K562 (cell line): Measurements from ENCODE around the gene MPIG6B. TPM values are rescaled to one million over a fixed set of nuclear protein-coding genes. Genes with fewer than 3 reads are reported as not detected.

Source experiments
- CTBP1 ChIP-seq: fragments of 450-650 bp; IDR thresholded peaks from 2 replicates; pipeline ENCODE4 v1.6.1; 2016; ENCODE audit warnings: borderline replicate concordance
- LCOR ChIP-seq: sonication (generic); formaldehyde crosslinking; IDR thresholded peaks from 2 replicates; pipeline ENCODE4 v1.8.0; 2022; ENCODE audit warnings: mild to moderate bottlenecking, missing genetic modification reagents
- NCOA2 ChIP-seq, 2 experiments: fragments of 450-650 bp; IDR thresholded peaks; 2 replicates each; pipeline ENCODE4 v1.6.1; 2018; ENCODE audit warnings: mild to moderate bottlenecking in 2 of 2, moderate library complexity in 1 of 2; ENCODE audit not compliant: partially characterized antibody in 2 of 2
- NFIC ChIP-seq: fragments of 450-650 bp; IDR thresholded peaks from 2 replicates; pipeline ENCODE4 v1.6.1; 2017; ENCODE audit warnings: mild to moderate bottlenecking, inconsistent platforms
- POU5F1 ChIP-seq: fragments of 150-350 bp; IDR thresholded peaks from 2 replicates; pipeline ENCODE4 v1.6.1; 2014; ENCODE audit warnings: borderline replicate concordance, low read length, low read depth, mild to moderate bottlenecking; ENCODE audit not compliant: partially characterized antibody
- SAP30 ChIP-seq: fragments of 200-600 bp; sonication (generic); IDR thresholded peaks from 2 replicates; pipeline ENCODE4 v1.6.1; 2012; ENCODE audit warnings: borderline replicate concordance, low read depth, mild to moderate bottlenecking, moderate library complexity, low read length, control low read depth, inconsistent platforms; ENCODE audit not compliant: insufficient read depth, poor library complexity, severe bottlenecking
- TGIF2 ChIP-seq: sonication (generic); formaldehyde crosslinking; IDR thresholded peaks from 2 replicates; pipeline ENCODE4 v1.8.1; 2022; ENCODE audit warnings: mild to moderate bottlenecking, missing genetic modification reagents, moderate library complexity
- ZNF224 ChIP-seq: sonication (generic); formaldehyde crosslinking; IDR thresholded peaks from 2 replicates; pipeline ENCODE4 v1.8.0; 2022; ENCODE audit warnings: mild to moderate bottlenecking, missing genetic modification reagents
- ZNF507 ChIP-seq: conservative IDR thresholded peaks from 2 replicates; pipeline ENCODE4 v1.6.1; 2017; ENCODE audit warnings: missing genetic modification characterization, missing compliant biosample characterization
- ZNF696 ChIP-seq: fragments of 250-450 bp; sonication (Bioruptor Pico); conservative IDR thresholded peaks from 2 replicates; pipeline ENCODE4 v1.4.0; 2020; ENCODE audit warnings: mild to moderate bottlenecking, moderate library complexity
- polyA plus RNA-seq, 8 experiments: library from polyadenylated mRNA; depleted of rRNA in 4 of 8; stranded (reverse) in 5 of 8; unstranded in 3 of 8; fragments of >200 nt; fragmentation: Nextera tagmentation in 2 of 8; fragmentation: Illumina TruSeq in 1 of 8; extraction: Ambion mirVana in 2 of 8; extraction: Trizol in 1 of 8; gene quantifications; 2 replicates each; pipeline versions ENCODE4 v1.2.1 to v1.2.3, GENCODE V29; 2011 to 2014; ENCODE audit warnings: inconsistent platforms in 1 of 8, missing spikeins in 1 of 8
- total RNA-seq, 7 experiments: library from RNA; depleted of rRNA in 6 of 7; stranded (reverse); fragments of >200 nt in 6 of 7; fragmentation: Illumina TruSeq in 2 of 7; extraction: Trizol in 2 of 7; gene quantifications; 2 replicates each; pipeline versions ENCODE4 v1.2.1 to v1.2.3, GENCODE V29; 2011 to 2021; ENCODE audit warnings: low replicate concordance in 1 of 7
- TF ChIP-seq, protein P1 (sequence below): sonication (generic); formaldehyde crosslinking; IDR thresholded peaks from 2 replicates; pipeline ENCODE4 v1.8.1; 2023; ENCODE audit warnings: mild to moderate bottlenecking, missing genetic modification reagents
- TF ChIP-seq, protein P2 (sequence below): fragments of 450-650 bp; formaldehyde crosslinking; IDR thresholded peaks from 2 replicates; pipeline ENCODE4 v1.4.0; 2022; ENCODE audit warnings: missing genetic modification characterization
- TF ChIP-seq, protein P3 (sequence below): fragments of 450-650 bp; IDR thresholded peaks from 2 replicates; pipeline ENCODE4 v1.7.0; 2016; ENCODE audit warnings: borderline replicate concordance
- TF ChIP-seq, protein P4 (sequence below), 2 experiments: fragments of 450-650 bp in 1 of 2; IDR thresholded peaks; 2 replicates each; pipeline ENCODE4 v1.6.1; 2011 to 2017; ENCODE audit warnings: low read depth in 2 of 2, antibody characterized with exemption in 1 of 2, borderline replicate concordance in 1 of 2, low read length in 1 of 2, mild to moderate bottlenecking in 1 of 2, mixed read lengths in 1 of 2; ENCODE audit not compliant: control insufficient read depth in 1 of 2
- TF ChIP-seq, protein P5 (sequence below): fragments of 450-650 bp; IDR thresholded peaks from 2 replicates; pipeline ENCODE4 v1.6.1; 2014; ENCODE audit warnings: low read depth, mild to moderate bottlenecking, moderate library complexity, borderline replicate concordance

The MPIG6B gene
- total and polyA plus RNA-seq, 9 of the 15 experiments (the other 6 are each of a cell fraction or from before 2014, with no cell fraction given), result 0.11 to 1.2 (median 0.28) TPM; not detected in 1

DNA sequence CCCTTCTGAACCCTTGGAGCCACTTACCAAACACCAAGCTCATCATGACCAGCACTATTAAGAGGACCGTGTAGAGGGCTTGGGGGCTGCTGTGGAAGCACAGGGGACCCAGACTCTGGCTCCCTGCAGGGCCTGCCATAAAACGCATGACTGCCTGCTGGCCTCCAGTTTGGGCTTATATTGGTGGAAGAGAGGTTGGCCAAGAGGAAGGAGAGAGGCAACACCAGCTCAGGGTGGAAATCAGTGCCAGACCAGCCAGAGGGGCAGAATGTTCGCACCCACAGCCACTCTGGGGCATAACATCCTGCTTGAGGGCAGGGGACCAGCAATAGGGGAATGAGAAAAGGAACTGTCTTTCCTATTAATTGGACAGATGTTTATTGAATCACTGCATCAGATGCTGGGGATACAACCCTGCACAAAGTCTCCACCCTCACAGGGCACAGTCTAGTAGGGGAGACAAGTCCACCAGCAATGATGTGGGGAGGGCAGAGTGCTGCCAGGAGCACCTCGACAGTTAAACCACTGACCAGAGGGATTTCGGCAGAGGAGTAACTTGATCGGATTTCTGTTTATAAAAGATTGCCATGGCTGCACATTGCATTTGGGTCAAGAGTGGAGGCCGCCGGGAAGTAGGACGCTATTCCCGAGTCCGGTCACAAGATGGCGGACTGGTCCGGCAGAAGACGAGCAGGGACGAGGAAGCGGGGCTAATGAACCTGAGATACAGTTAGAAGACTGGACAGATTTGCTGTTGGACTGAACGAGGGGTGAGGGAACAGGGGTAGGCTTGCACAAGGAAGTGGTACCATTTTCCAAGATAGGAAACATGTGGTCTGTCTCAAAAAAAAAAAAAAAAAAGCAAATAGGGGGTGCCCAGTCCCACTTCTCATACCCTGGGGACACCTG is 42.7 kb upstream of the MPIG6B start, which contains the start of gene LY6G5C (continued):
- TF ChIP-seq NFIC (no peak), ZNF224 (CRISPR knock-in tag) (no peak), ZNF507 (no peak), SAP30 (no peak), ZNF696 (CRISPR knock-in tag) (no peak), LCOR (CRISPR knock-in tag) (peak; percentile 18; the same call in 1 of the 2 replicates), CTBP1 (0 out of 2 replicates have a peak, but pooled peaks have one; percentile 51), POU5F1 (no peak), NCOA2 (IDR thresholded peaks at IDR 0.05; ENCODE audit: partially characterized antibody in 2 of 2) (no peak), TGIF2 (no peak)
- TF ChIP-seq, protein P1, sequence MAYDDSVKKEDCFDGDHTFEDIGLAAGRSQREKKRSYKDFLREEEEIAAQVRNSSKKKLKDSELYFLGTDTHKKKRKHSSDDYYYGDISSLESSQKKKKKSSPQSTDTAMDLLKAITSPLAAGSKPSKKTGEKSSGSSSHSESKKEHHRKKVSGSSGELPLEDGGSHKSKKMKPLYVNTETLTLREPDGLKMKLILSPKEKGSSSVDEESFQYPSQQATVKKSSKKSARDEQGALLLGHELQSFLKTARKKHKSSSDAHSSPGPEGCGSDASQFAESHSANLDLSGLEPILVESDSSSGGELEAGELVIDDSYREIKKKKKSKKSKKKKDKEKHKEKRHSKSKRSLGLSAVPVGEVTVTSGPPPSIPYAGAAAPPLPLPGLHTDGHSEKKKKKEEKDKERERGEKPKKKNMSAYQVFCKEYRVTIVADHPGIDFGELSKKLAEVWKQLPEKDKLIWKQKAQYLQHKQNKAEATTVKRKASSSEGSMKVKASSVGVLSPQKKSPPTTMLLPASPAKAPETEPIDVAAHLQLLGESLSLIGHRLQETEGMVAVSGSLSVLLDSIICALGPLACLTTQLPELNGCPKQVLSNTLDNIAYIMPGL (CRISPR knock-in tag), result no peak
- TF ChIP-seq, protein P2, sequence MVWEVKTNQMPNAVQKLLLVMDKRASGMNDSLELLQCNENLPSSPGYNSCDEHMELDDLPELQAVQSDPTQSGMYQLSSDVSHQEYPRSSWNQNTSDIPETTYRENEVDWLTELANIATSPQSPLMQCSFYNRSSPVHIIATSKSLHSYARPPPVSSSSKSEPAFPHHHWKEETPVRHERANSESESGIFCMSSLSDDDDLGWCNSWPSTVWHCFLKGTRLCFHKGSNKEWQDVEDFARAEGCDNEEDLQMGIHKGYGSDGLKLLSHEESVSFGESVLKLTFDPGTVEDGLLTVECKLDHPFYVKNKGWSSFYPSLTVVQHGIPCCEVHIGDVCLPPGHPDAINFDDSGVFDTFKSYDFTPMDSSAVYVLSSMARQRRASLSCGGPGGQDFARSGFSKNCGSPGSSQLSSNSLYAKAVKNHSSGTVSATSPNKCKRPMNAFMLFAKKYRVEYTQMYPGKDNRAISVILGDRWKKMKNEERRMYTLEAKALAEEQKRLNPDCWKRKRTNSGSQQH (CRISPR knock-in tag), result no peak
- TF ChIP-seq, protein P3, sequence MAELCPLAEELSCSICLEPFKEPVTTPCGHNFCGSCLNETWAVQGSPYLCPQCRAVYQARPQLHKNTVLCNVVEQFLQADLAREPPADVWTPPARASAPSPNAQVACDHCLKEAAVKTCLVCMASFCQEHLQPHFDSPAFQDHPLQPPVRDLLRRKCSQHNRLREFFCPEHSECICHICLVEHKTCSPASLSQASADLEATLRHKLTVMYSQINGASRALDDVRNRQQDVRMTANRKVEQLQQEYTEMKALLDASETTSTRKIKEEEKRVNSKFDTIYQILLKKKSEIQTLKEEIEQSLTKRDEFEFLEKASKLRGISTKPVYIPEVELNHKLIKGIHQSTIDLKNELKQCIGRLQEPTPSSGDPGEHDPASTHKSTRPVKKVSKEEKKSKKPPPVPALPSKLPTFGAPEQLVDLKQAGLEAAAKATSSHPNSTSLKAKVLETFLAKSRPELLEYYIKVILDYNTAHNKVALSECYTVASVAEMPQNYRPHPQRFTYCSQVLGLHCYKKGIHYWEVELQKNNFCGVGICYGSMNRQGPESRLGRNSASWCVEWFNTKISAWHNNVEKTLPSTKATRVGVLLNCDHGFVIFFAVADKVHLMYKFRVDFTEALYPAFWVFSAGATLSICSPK, result no peak
- TF ChIP-seq, protein P4, sequence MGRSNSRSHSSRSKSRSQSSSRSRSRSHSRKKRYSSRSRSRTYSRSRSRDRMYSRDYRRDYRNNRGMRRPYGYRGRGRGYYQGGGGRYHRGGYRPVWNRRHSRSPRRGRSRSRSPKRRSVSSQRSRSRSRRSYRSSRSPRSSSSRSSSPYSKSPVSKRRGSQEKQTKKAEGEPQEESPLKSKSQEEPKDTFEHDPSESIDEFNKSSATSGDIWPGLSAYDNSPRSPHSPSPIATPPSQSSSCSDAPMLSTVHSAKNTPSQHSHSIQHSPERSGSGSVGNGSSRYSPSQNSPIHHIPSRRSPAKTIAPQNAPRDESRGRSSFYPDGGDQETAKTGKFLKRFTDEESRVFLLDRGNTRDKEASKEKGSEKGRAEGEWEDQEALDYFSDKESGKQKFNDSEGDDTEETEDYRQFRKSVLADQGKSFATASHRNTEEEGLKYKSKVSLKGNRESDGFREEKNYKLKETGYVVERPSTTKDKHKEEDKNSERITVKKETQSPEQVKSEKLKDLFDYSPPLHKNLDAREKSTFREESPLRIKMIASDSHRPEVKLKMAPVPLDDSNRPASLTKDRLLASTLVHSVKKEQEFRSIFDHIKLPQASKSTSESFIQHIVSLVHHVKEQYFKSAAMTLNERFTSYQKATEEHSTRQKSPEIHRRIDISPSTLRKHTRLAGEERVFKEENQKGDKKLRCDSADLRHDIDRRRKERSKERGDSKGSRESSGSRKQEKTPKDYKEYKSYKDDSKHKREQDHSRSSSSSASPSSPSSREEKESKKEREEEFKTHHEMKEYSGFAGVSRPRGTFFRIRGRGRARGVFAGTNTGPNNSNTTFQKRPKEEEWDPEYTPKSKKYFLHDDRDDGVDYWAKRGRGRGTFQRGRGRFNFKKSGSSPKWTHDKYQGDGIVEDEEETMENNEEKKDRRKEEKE (IDR thresholded peaks at IDR 0.05; ENCODE audit: borderline replicate concordance in 1 of 2, control insufficient read depth in 1 of 2, low read depth in 2 of 2, low read length in 1 of 2), result no peak
- TF ChIP-seq, protein P5, sequence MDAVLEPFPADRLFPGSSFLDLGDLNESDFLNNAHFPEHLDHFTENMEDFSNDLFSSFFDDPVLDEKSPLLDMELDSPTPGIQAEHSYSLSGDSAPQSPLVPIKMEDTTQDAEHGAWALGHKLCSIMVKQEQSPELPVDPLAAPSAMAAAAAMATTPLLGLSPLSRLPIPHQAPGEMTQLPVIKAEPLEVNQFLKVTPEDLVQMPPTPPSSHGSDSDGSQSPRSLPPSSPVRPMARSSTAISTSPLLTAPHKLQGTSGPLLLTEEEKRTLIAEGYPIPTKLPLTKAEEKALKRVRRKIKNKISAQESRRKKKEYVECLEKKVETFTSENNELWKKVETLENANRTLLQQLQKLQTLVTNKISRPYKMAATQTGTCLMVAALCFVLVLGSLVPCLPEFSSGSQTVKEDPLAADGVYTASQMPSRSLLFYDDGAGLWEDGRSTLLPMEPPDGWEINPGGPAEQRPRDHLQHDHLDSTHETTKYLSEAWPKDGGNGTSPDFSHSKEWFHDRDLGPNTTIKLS, result no peak
